Measurements from ENCODE around the gene AMPD2.

Gene AMPD2

DNA sequence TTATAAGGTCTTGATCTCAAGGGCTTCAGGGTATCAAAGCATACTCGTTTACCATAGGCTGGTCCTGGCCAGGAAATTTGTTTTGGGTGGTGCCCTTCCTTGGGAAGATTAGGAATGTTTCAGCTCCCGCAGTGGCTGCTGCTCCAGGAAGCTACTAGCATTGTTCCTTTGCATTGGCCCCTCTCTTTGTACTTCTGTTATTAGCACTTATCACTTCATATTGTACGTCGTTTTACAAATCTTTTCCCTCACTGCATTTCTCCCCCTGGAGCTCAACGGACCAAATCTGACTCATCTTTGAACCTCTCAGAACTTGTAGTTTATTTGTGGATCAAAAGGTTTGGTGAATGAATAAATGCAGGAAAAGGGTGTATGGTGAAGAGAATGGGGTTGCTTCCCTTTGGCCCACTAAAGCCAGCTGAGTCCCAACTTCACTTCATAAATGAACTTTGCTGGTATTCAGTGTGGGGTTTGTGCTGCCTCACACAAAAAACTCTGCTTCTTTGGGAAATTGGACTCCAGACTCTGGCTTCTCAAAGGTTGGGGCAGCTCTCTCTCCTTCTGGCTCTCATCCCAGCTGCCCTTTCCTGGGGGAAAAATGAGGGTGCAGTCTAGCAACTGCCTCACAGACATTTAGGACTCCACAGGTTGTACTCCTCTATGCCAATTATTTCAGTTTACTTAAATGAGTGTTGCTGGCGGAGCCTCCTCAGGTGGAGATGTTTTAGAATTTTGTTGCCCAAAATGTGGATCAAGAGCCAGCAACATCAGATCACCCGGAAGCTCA is 6.1 kb upstream of the AMPD2 start:
- no peak overlapping the region for H3K4me2 ChIP-seq (ENCODE audit: low read depth, low read length, poor library complexity, severe bottlenecking)

DNA sequence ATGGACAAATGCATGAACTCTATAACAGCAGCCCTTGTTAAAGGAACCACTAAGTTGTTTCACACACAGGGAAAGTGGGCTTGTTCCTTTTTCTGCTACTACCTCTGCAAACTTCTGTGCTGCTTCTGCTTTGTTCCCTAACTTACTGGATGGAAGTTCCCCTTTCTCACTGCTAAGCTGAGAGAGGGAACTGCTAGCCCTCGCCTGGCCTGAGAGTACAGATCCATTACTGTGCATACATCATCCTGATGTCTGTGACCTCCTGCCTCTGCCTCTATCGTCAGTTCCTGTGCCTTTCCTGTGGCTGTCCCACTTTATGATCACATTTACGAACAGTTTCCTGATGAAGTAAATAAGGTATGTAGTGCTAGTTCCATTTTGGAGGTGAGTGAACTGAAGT is 3.8 kb upstream of the AMPD2 start:
- no peak overlapping the region for H3K27ac ChIP-seq (ENCODE audit: low read depth, low read length)

More for the DNA sequence above, 6.1 kb upstream of the AMPD2 start:
- H3F3A ChIP-seq (ENCODE audit: insufficient read depth) = peaks cover 9% of the 10 kb centered on the region; the same call in 1 of the 2 replicates
- no peaks in the 10 kb centered on the region for H3K27me3 ChIP-seq (ENCODE audit: low read length)
- H3K9me3 ChIP-seq (ENCODE audit: insufficient read depth, low read length) = no peaks in the 10 kb centered on the region
- H3K4me3 ChIP-seq (ENCODE audit: insufficient read depth, low read length, poor library complexity, severe bottlenecking) = no peak overlapping the region
- H4K20me1 ChIP-seq (ENCODE audit: low read depth, low read length) = no peaks in the 10 kb centered on the region
- H3K9ac ChIP-seq (ENCODE audit: low read length) = no peak overlapping the region
- H3K27ac ChIP-seq (ENCODE audit: low read depth, low read length) = no peak overlapping the region
- H3K79me2 ChIP-seq (ENCODE audit: insufficient read depth, low read length) = no peaks in the 10 kb centered on the region
- no peak for TF ChIP-seq EZH2phosphoT487 (conservative IDR thresholded peaks at IDR 0.05; ENCODE audit: low read length)
- no peak for TF ChIP-seq CTCF (IDR thresholded peaks at IDR 0.05; ENCODE audit: insufficient read depth, low read length, poor library complexity, severe bottlenecking)
- no peaks in the 10 kb centered on the region for H3K36me3 ChIP-seq (ENCODE audit: low read length)
- no peaks in the 10 kb centered on the region for H3K9me2 ChIP-seq (replicated peaks; ENCODE audit: insufficient read depth, low read length)
- H2AFZ ChIP-seq (ENCODE audit: low read depth, low read length, severe bottlenecking) = no peak overlapping the region

DNA sequence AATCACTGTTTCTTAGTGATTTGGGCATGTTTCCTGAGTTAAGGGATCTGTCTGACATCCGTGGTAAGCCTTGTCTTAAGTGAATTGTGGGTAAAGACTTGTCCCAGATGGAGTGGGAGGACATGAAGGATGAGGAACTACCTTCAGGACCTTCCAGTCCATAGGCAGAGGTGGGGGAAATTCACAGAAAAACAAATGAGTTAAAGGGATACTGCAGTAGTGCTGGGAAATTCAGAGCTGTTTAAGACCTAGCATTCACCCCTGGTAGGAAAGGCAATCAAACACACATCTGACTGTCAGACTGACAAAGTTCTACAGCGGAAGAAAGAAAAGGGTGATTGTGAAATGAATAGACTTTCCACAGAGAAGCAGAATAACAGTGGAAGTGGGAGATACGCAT is 3.2 kb upstream of the AMPD2 start:
- Histone ChIP-seq H3K36me3 (ENCODE audit: low read length) (no peaks in the 10 kb centered on the region), H3K4me2 (ENCODE audit: low read depth, low read length, poor library complexity, severe bottlenecking) (no peak overlapping the region), H2AFZ (ENCODE audit: low read depth, low read length, severe bottlenecking) (no peak overlapping the region), H3K9me3 (ENCODE audit: insufficient read depth, low read length) (no peaks in the 10 kb centered on the region), H3K4me3 (ENCODE audit: insufficient read depth, low read length, poor library complexity, severe bottlenecking) (no peak overlapping the region), H3K27ac (ENCODE audit: low read depth, low read length) (no peak overlapping the region), H3K9ac (ENCODE audit: low read length) (no peak overlapping the region), H3K79me2 (ENCODE audit: insufficient read depth, low read length) (peaks cover 9% of the 10 kb centered on the region; the same call in 1 of the 2 replicates), H4K20me1 (ENCODE audit: low read depth, low read length) (no peaks in the 10 kb centered on the region), H3F3A (ENCODE audit: insufficient read depth) (peaks cover 17% of the 10 kb centered on the region), H3K9me2 (replicated peaks; ENCODE audit: insufficient read depth, low read length) (no peaks in the 10 kb centered on the region), H3K27me3 (ENCODE audit: low read length) (no peaks in the 10 kb centered on the region)
- TF ChIP-seq EZH2phosphoT487 (conservative IDR thresholded peaks at IDR 0.05; ENCODE audit: low read length) (no peak), CTCF (IDR thresholded peaks at IDR 0.05; ENCODE audit: insufficient read depth, low read length, poor library complexity, severe bottlenecking) (no peak)

More for the DNA sequence above, 3.8 kb upstream of the AMPD2 start:
- H3F3A ChIP-seq (ENCODE audit: insufficient read depth) = peaks cover 17% of the 10 kb centered on the region
- H3K4me3 ChIP-seq (ENCODE audit: insufficient read depth, low read length, poor library complexity, severe bottlenecking) = no peak overlapping the region
- no peaks in the 10 kb centered on the region for H3K27me3 ChIP-seq (ENCODE audit: low read length)
- H3K4me2 ChIP-seq (ENCODE audit: low read depth, low read length, poor library complexity, severe bottlenecking) = no peak overlapping the region
- no peaks in the 10 kb centered on the region for H3K36me3 ChIP-seq (ENCODE audit: low read length)
- TF ChIP-seq CTCF (IDR thresholded peaks at IDR 0.05; ENCODE audit: insufficient read depth, low read length, poor library complexity, severe bottlenecking) (no peak), EZH2phosphoT487 (conservative IDR thresholded peaks at IDR 0.05; ENCODE audit: low read length) (no peak)
- no peak overlapping the region for H2AFZ ChIP-seq (ENCODE audit: low read depth, low read length, severe bottlenecking)
- no peaks in the 10 kb centered on the region for H3K9me2 ChIP-seq (replicated peaks; ENCODE audit: insufficient read depth, low read length)
- no peaks in the 10 kb centered on the region for H4K20me1 ChIP-seq (ENCODE audit: low read depth, low read length)
- no peaks in the 10 kb centered on the region for H3K9me3 ChIP-seq (ENCODE audit: insufficient read depth, low read length)
- peaks cover 9% of the 10 kb centered on the region; the same call in 1 of the 2 replicates for H3K79me2 ChIP-seq (ENCODE audit: insufficient read depth, low read length)
- no peak overlapping the region for H3K9ac ChIP-seq (ENCODE audit: low read length)

Measured in SU-DHL-6 (cell line).